MCF 10A (cell line): ENCODE data around the gene CLIP4. TPM values are rescaled to one million over a fixed set of nuclear protein-coding genes. Genes with fewer than 3 reads are reported as not detected.
A peak's percentile ranks its signal among the peaks of the same experiment; 100 is the strongest.

Experiments
- BruUV-seq: library from RNA; stranded (reverse); fragments of 400-500 nt; replicated peaks from 2 replicates; lab custom pipeline; 2021; lab: Mats Ljungman, UMichigan
- CTCF ChIA-PET: fragments of 300-600 bp; sonication (Branson Sonifier 250); formaldehyde crosslinking; extraction: SDS; loops from one replicate; lab custom pipeline; 2021; ENCODE audit warnings: antibody characterized with exemption, inconsistent platforms; lab: Yijun Ruan, JAX
- POLR2A ChIA-PET: fragments of 300-600, 350-650 bp; sonication (Branson Sonifier 250); formaldehyde crosslinking; extraction: SDS; loops from one replicate; lab custom pipeline; 2020; ENCODE audit warnings: antibody characterized with exemption, inconsistent platforms; lab: Yijun Ruan, JAX
- DNase-seq: peaks from one replicate; pipeline ENCODE4 v3.0.0-alpha.2; 2018; ENCODE audit not compliant: unreplicated experiment
- H3K27ac Mint-ChIP-seq: one replicate; pipeline ENCODE4 v1.8.0; 2022; ENCODE audit warnings: mild to moderate bottlenecking, low read depth, mixed read lengths; ENCODE audit not compliant: unreplicated experiment
- H3K27me3 Mint-ChIP-seq: one replicate; pipeline ENCODE4 v1.8.0; 2022; ENCODE audit warnings: mixed read lengths; ENCODE audit not compliant: insufficient read depth, unreplicated experiment
- H3K36me3 Mint-ChIP-seq: one replicate; pipeline ENCODE4 v1.8.0; 2022; ENCODE audit warnings: mild to moderate bottlenecking, moderate library complexity, mixed read lengths; ENCODE audit not compliant: insufficient read depth, unreplicated experiment
- H3K4me1 Mint-ChIP-seq: one replicate; pipeline ENCODE4 v1.8.0; 2022; ENCODE audit warnings: mixed read lengths; ENCODE audit not compliant: insufficient read depth, unreplicated experiment
- H3K4me3 Mint-ChIP-seq: one replicate; pipeline ENCODE4 v1.8.0; 2022; ENCODE audit warnings: mild to moderate bottlenecking, moderate library complexity, mixed read lengths; ENCODE audit not compliant: unreplicated experiment
- H3K9me3 Mint-ChIP-seq: one replicate; pipeline ENCODE4 v1.8.0; 2022; ENCODE audit warnings: mixed read lengths; ENCODE audit not compliant: unreplicated experiment
- intact Hi-C: fragments of 100-400 bp; cut with micrococcal nuclease; formaldehyde crosslinking; loops from 2 replicates; pipeline ENCODE4 v1.14.1; 2022
- total RNA-seq: library from RNA; stranded (reverse); gene quantifications from 2 replicates; pipeline ENCODE4 v1.2.3, GENCODE V29; 2022
- TF ChIP-seq, protein P1 (sequence below): fragments of 200-600 bp; IDR thresholded peaks from one replicate; pipeline ENCODE4 v1.8.0; 2022; ENCODE audit warnings: antibody characterized with exemption, mild to moderate bottlenecking; ENCODE audit not compliant: unreplicated experiment

CLIP4 gene
- total RNA-seq, 1 experiment from 2014 or later = 77.8 TPM

DNA sequence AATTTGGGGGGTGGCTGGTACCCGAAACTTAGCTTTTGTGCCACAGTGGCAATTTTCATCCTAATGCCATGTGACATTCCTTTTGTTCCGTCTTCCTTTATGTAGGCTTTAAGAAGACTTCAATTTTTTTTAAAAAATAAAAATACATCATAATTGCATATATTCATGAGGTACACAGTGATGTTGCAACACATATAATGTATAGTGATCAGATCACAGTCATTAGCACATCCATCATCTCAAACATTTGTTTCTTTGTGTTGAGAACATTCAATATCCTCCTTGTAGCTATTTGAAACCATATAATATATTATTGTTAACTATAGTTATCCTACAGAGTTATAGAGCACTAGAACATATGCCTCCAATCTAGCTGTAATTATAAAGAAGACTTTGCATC lies 6.0 kb upstream of the CLIP4 start:
- TF ChIP-seq, protein P1, sequence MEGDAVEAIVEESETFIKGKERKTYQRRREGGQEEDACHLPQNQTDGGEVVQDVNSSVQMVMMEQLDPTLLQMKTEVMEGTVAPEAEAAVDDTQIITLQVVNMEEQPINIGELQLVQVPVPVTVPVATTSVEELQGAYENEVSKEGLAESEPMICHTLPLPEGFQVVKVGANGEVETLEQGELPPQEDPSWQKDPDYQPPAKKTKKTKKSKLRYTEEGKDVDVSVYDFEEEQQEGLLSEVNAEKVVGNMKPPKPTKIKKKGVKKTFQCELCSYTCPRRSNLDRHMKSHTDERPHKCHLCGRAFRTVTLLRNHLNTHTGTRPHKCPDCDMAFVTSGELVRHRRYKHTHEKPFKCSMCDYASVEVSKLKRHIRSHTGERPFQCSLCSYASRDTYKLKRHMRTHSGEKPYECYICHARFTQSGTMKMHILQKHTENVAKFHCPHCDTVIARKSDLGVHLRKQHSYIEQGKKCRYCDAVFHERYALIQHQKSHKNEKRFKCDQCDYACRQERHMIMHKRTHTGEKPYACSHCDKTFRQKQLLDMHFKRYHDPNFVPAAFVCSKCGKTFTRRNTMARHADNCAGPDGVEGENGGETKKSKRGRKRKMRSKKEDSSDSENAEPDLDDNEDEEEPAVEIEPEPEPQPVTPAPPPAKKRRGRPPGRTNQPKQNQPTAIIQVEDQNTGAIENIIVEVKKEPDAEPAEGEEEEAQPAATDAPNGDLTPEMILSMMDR = no peak
- DNase-seq = no peak
- no peak overlapping the region for H3K4me3 Mint-ChIP-seq
- BruUV-seq = no TSS peak
- no peak overlapping the region for H3K27ac Mint-ChIP-seq
- POLR2A ChIA-PET = interaction anchor here (0.7 to 6.7 kb wide), 7 partner anchors 7 to 43 kb away, joined by 3 to 70 read pairs (median 13); partner anchors contain the start of gene CLIP4
- no peaks in the 10 kb centered on the region for H3K9me3 Mint-ChIP-seq
- H3K4me1 Mint-ChIP-seq = peaks cover 38% of the 10 kb centered on the region
- CTCF ChIA-PET = interaction anchor here (1.3 to 1.5 kb wide), 2 partner anchors 20 to 41 kb away, joined by 5 to 6 read pairs; no protein-coding TSS in a partner anchor
- intact Hi-C loops = no loop called here
- no peaks in the 10 kb centered on the region for H3K36me3 Mint-ChIP-seq
- no peaks in the 10 kb centered on the region for H3K27me3 Mint-ChIP-seq

DNA sequence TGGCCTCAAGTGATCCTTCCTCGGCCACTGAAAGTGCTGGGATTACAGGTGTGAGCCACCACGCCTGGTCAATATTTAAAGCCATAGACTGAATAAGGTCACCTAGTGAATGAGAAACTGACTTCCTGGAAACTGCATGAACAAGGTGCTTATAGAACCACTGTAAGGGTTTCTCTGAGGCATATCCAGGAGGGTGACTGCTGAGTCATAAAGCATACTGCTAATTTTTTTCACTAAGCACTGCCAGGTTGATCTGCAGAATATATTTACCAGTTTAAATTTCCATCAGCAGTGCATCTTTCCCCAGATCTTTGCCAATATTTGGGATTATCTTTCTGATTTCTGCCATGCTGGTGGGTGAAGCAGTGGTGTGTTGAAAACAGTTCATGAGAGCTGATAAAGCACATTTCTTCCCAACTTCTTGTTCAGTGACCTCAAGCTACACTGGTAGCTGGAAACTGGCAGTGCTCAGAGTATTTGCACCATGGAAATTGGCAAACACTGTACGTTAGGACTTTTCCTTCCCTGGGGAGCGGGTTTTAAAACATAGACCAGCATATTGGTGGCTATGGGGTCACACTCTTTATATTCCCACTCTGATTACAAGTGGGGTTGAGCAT lies 4.2 kb upstream of the CLIP4 start:
- peak; percentile 29 for DNase-seq
- Mint-ChIP-seq H3K9me3 (no peaks in the 10 kb centered on the region), H3K36me3 (peaks cover 6% of the 10 kb centered on the region), H3K4me1 (peaks cover 45% of the 10 kb centered on the region), H3K27ac (no peak overlapping the region), H3K4me3 (no peak overlapping the region), H3K27me3 (no peaks in the 10 kb centered on the region)
- ChIA-PET CTCF (no interaction called here), POLR2A (interaction anchor here (0.8 to 4.4 kb wide), 3 partner anchors 19 to 45 kb away, joined by 3 to 25 read pairs (median 3); no protein-coding TSS in a partner anchor)
- no TSS peak for BruUV-seq
- intact Hi-C loops = no loop called here
- TF ChIP-seq, protein P1 = no peak

DNA sequence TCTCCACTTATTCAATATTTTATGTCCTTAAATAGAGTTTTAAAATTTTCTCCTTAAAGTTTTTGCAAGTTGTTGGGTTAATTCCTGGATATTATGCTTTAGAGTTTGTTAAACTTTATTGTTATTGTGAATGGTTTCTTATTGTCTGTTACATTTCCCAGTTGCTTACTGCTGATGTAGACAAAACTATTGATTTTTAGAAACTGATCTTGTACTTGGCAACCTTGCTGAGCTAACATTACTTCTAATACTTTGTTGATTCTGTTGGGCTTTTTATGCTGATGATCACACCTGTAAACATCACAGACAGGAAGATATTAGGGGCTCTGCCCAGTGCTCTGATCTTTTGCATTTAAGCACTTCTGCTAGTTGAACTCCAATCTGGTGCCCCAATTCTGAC lies 2.8 kb upstream of the CLIP4 start:
- Mint-ChIP-seq H3K4me3 (no peak overlapping the region), H3K27me3 (no peaks in the 10 kb centered on the region), H3K9me3 (no peaks in the 10 kb centered on the region), H3K36me3 (peaks cover 6% of the 10 kb centered on the region), H3K27ac (no peak overlapping the region), H3K4me1 (peaks cover 40% of the 10 kb centered on the region)
- intact Hi-C loops = no loop called here
- TF ChIP-seq, protein P1 = no peak
- ChIA-PET CTCF (no interaction called here), POLR2A (interaction anchor here (2.5 to 10.3 kb wide), 3 partner anchors 17 to 46 kb away, joined by 8 to 230 read pairs (median 171); no protein-coding TSS in a partner anchor)
- no peak for DNase-seq
- BruUV-seq = no TSS peak

DNA sequence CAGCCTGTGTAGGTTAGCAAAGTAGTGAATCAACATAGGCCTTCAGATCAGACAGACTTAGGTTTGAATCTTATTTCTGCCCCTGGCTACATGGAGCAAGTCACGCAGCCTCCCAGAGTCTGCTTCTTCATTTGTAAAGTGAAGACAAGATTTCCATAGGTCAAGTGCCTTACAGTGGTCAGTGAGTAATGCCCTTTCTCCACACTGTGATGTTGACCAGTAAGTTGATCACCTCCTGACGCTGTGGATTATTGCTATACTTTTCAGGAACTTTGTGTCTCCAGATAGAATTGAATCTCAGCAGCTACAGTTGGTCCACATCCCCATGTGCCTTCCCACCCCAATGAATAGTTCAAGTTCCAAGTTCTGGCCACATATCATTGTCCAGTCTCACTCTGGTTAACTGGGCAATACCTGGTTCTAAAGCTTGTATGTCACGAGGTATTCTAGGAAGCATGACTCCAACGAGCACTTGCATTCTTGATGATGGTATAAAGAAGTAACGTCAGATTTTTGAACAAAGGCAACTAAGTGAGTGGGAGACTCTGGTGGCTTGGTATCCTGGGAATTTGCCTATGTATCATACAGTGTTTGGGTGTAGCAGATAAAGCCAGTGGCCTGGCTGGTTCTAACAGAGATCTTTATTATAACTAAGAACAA lies 2.1 kb upstream of the CLIP4 start:
- H3K27ac Mint-ChIP-seq = peak overlapping the region; percentile 99
- no peaks in the 10 kb centered on the region for H3K9me3 Mint-ChIP-seq
- CTCF ChIA-PET = interaction anchor here (1.0 to 2.0 kb wide), 5 partner anchors 9 to 155 kb away, joined by 3 to 7 read pairs (median 4); no protein-coding TSS in a partner anchor
- no peak for DNase-seq
- H3K36me3 Mint-ChIP-seq = peaks cover 6% of the 10 kb centered on the region
- POLR2A ChIA-PET = interaction anchor here (1.0 to 10.3 kb wide), 8 partner anchors 10 to 122 kb away, joined by 3 to 230 read pairs (median 8); no protein-coding TSS in a partner anchor
- H3K4me3 Mint-ChIP-seq = no peak overlapping the region
- peaks cover 37% of the 10 kb centered on the region for H3K4me1 Mint-ChIP-seq
- no peaks in the 10 kb centered on the region for H3K27me3 Mint-ChIP-seq
- intact Hi-C loops = no loop called here
- TF ChIP-seq, protein P1 = no peak
- no TSS peak for BruUV-seq
